H1 (cell line): ENCODE measurements around the gene CAMTA1. TPM values are rescaled to one million over a fixed set of nuclear protein-coding genes. Genes with fewer than 3 reads are reported as not detected.

Experiments
- CTCF ChIA-PET: fragments of 300-600 bp; sonication (Branson Sonifier 250); formaldehyde crosslinking; loops from one replicate; lab custom pipeline; 2021; ENCODE audit not compliant: partially characterized antibody; lab: Charles Lee
- POLR2A ChIA-PET: fragments of 300-600 bp; sonication (Branson Sonifier 250); formaldehyde crosslinking; loops from one replicate; lab custom pipeline; 2021; ENCODE audit warnings: inconsistent platforms; ENCODE audit not compliant: partially characterized antibody; lab: Charles Lee
- DNase-seq, 2 experiments: peaks; one replicate each; pipeline versions ENCODE4 v3.0.0 to v3.0.0-alpha.2; 2010 to 2022; ENCODE audit warnings: low spot score in 2 of 2, low read depth in 1 of 2, mixed read lengths in 1 of 2
- FAIRE-seq: peaks from 2 replicates; lab custom pipeline; 2011; peaks lifted over from hg19 to GRCh38; lab: Jason Lieb, UNC
- H2AFZ ChIP-seq: 2 replicates; pipeline ENCODE4 v1.8.1; 2012; ENCODE audit warnings: low read length, inconsistent platforms
- H2AK5ac ChIP-seq: 2 replicates; pipeline ENCODE4 v1.6.1; 2013; ENCODE audit warnings: low read depth, low read length
- H2BK120ac ChIP-seq: replicated peaks from 2 replicates; pipeline ENCODE3; 2013; ENCODE audit warnings: low read depth, low read length, inconsistent platforms
- H2BK12ac ChIP-seq: 2 replicates; pipeline ENCODE4 v1.6.1; 2013; ENCODE audit warnings: low read depth, low read length
- H2BK15ac ChIP-seq: 2 replicates; pipeline ENCODE4 v1.6.1; 2013; ENCODE audit warnings: low read length
- H2BK20ac ChIP-seq: 2 replicates; pipeline ENCODE4 v1.6.1; 2013; ENCODE audit warnings: low read length
- H2BK5ac ChIP-seq: 2 replicates; pipeline ENCODE4 v1.6.1; 2013; ENCODE audit warnings: low read depth, low read length
- H3K14ac ChIP-seq: 2 replicates; pipeline ENCODE4 v1.6.1; 2013; ENCODE audit warnings: inconsistent platforms; ENCODE audit not compliant: insufficient read length
- H3K18ac ChIP-seq: 2 replicates; pipeline ENCODE4 v1.6.1; 2013; ENCODE audit warnings: low read length; ENCODE audit errors: extremely low read depth
- H3K23ac ChIP-seq: 2 replicates; pipeline ENCODE4 v1.6.1; 2013; ENCODE audit warnings: inconsistent platforms; ENCODE audit not compliant: insufficient read length
- H3K23me2 ChIP-seq: 2 replicates; pipeline ENCODE4 v1.6.1; 2013; ENCODE audit warnings: low read depth, low read length
- H3K27ac ChIP-seq: 2 replicates; pipeline ENCODE4 v1.6.1; 2011; ENCODE audit warnings: low read depth, low read length, inconsistent platforms
- H3K27me3 ChIP-seq, 4 experiments: replicated peaks in 1 of 4; 1 replicate in 1 of 4; 2 replicates in 3 of 4; pipeline versions ENCODE4 v1.6.1 to v1.8.1; 2011 to 2013; ENCODE audit warnings: low read length in 3 of 4, mild to moderate bottlenecking in 3 of 4, inconsistent platforms in 2 of 4, mixed read lengths in 2 of 4, moderate library complexity in 1 of 4; ENCODE audit not compliant: control insufficient read depth in 3 of 4, insufficient read depth in 3 of 4; ENCODE audit errors: extremely low read depth in 1 of 4
- H3K36me3 ChIP-seq, 4 experiments: 2 replicates each; pipeline versions ENCODE4 v1.6.1 to v1.8.1; 2011 to 2013; ENCODE audit warnings: mild to moderate bottlenecking in 4 of 4, low read length in 3 of 4, moderate library complexity in 2 of 4, control low read depth in 1 of 4, inconsistent platforms in 1 of 4; ENCODE audit not compliant: insufficient read depth in 4 of 4, control insufficient read depth in 2 of 4
- H3K4ac ChIP-seq: replicated peaks from 2 replicates; pipeline ENCODE3; 2013; ENCODE audit warnings: low read length, low read depth, mixed read lengths, inconsistent platforms; ENCODE audit not compliant: insufficient read length
- H3K4me1 ChIP-seq, 4 experiments: replicated peaks in 1 of 4; 1 replicate in 1 of 4; 2 replicates in 3 of 4; pipeline versions ENCODE4 v1.6.1 to v1.8.1; 2011 to 2013; ENCODE audit warnings: low read length in 3 of 4, inconsistent platforms in 2 of 4, mixed read lengths in 1 of 4; ENCODE audit not compliant: insufficient read depth in 4 of 4, control insufficient read depth in 3 of 4
- H3K4me2 ChIP-seq, 2 experiments: 2 replicates each; pipeline versions ENCODE4 v1.6.1 to v1.8.1; 2011 to 2013; ENCODE audit warnings: low read depth in 2 of 2, low read length in 2 of 2, control low read depth in 1 of 2, inconsistent platforms in 1 of 2, mild to moderate bottlenecking in 1 of 2; ENCODE audit not compliant: insufficient read depth in 1 of 2
- H3K4me3 ChIP-seq, 4 experiments: fragments of 200-600, 300-600 bp in 1 of 4; sonication (generic), shearing (Covaris generic), sonication (Bioruptor Twin) in 1 of 4; 2 replicates each; pipeline versions ENCODE4 v1.5.1 to v1.8.1; 2011 to 2016; ENCODE audit warnings: low read length in 4 of 4, low read depth in 3 of 4, control low read depth in 2 of 4, inconsistent platforms in 2 of 4, mild to moderate bottlenecking in 2 of 4, mixed read lengths in 1 of 4, moderate library complexity in 1 of 4; ENCODE audit not compliant: insufficient read depth in 2 of 4; ENCODE audit errors: extremely low read depth in 1 of 4
- H3K56ac ChIP-seq: replicated peaks from 2 replicates; pipeline ENCODE3; 2013; ENCODE audit warnings: low read depth, mild to moderate bottlenecking, mixed read lengths, low read length, inconsistent platforms; ENCODE audit not compliant: insufficient read length
- H3K79me1 ChIP-seq: 2 replicates; pipeline ENCODE4 v1.6.1; 2013; ENCODE audit warnings: low read depth, low read length, control low read depth
- H3K79me2 ChIP-seq, 2 experiments: 2 replicates each; pipeline versions ENCODE4 v1.6.1 to v1.8.1; 2012 to 2013; ENCODE audit warnings: low read length in 2 of 2, mild to moderate bottlenecking in 2 of 2, inconsistent platforms in 1 of 2; ENCODE audit not compliant: insufficient read depth in 2 of 2, control insufficient read depth in 1 of 2
- H3K9ac ChIP-seq, 4 experiments: replicated peaks in 1 of 4; 1 replicate in 1 of 4; 2 replicates in 3 of 4; pipeline versions ENCODE4 v1.6.1 to v1.8.1; 2011 to 2013; ENCODE audit warnings: low read depth in 3 of 4, low read length in 3 of 4, control low read depth in 2 of 4, mild to moderate bottlenecking in 2 of 4, moderate library complexity in 2 of 4, inconsistent platforms in 1 of 4; ENCODE audit errors: extremely low read depth in 1 of 4
- H3K9me3 ChIP-seq, 2 experiments: 2 replicates each; pipeline versions ENCODE4 v1.6.1 to v1.8.1; 2012 to 2013; ENCODE audit warnings: mild to moderate bottlenecking in 2 of 2, moderate library complexity in 2 of 2, control low read depth in 1 of 2, inconsistent platforms in 1 of 2, low read depth in 1 of 2, low read length in 1 of 2, mixed read lengths in 1 of 2; ENCODE audit not compliant: insufficient read depth in 2 of 2
- H4K20me1 ChIP-seq, 2 experiments: replicated peaks in 1 of 2; 2 replicates each; pipeline versions ENCODE3 to v1.8.1; 2011 to 2013; ENCODE audit warnings: inconsistent platforms in 2 of 2, low read length in 2 of 2, mild to moderate bottlenecking in 1 of 2; ENCODE audit not compliant: insufficient read depth in 2 of 2, control insufficient read depth in 1 of 2
- H4K5ac ChIP-seq: 2 replicates; pipeline ENCODE4 v1.6.1; 2013; ENCODE audit warnings: low read length, low read depth, mixed read lengths, inconsistent platforms; ENCODE audit not compliant: insufficient read length
- H4K8ac ChIP-seq: 2 replicates; pipeline ENCODE4 v1.8.0; 2013; ENCODE audit warnings: mild to moderate bottlenecking, moderate library complexity, low read length, inconsistent platforms; ENCODE audit not compliant: insufficient read depth; ENCODE audit errors: extremely low read depth
- H4K91ac ChIP-seq: replicated peaks from 2 replicates; pipeline ENCODE3; 2013; ENCODE audit warnings: low read length, mixed read lengths, inconsistent platforms; ENCODE audit not compliant: insufficient read length
- BCL11A ChIP-seq, 2 experiments: IDR thresholded peaks; one replicate each; pipeline ENCODE4 v1.6.1; 2011; ENCODE audit warnings: low read depth in 2 of 2, low read length in 2 of 2, mild to moderate bottlenecking in 2 of 2
- CBX8 ChIP-seq: fragments of 300-800, 300-1000 bp; sonication (generic); IDR thresholded peaks from 2 replicates; pipeline ENCODE4 v1.7.1; 2016; ENCODE audit warnings: low read depth, low read length, borderline replicate concordance
- CHD2 ChIP-seq: IDR thresholded peaks from 2 replicates; pipeline ENCODE4 v1.6.1; 2012; ENCODE audit warnings: low read length, improper control_type of control experiment
- CTBP2 ChIP-seq: IDR thresholded peaks from 2 replicates; pipeline ENCODE4 v1.7.0; 2011; ENCODE audit warnings: borderline replicate concordance, mild to moderate bottlenecking, moderate library complexity, mixed read lengths, low read length; ENCODE audit not compliant: insufficient read depth, insufficient read length
- EP300 ChIP-seq, 2 experiments: IDR thresholded peaks; 1 replicate in 1 of 2; 2 replicates in 1 of 2; pipeline ENCODE4 v1.6.1; 2011 to 2012; ENCODE audit warnings: low read depth in 2 of 2, low read length in 2 of 2, mild to moderate bottlenecking in 2 of 2, borderline replicate concordance in 1 of 2, inconsistent platforms in 1 of 2, moderate library complexity in 1 of 2
- POLR2A ChIP-seq, 2 experiments: IDR thresholded peaks; 1 replicate in 1 of 2; 2 replicates in 1 of 2; pipeline ENCODE4 v1.6.1; 2011; ENCODE audit warnings: low read depth in 2 of 2, low read length in 2 of 2, mild to moderate bottlenecking in 2 of 2; ENCODE audit errors: control extremely low read depth in 1 of 2
- SUZ12 ChIP-seq: fragments of 200-600 bp; sonication (generic); IDR thresholded peaks from 2 replicates; pipeline ENCODE4 v1.6.1; 2012; ENCODE audit warnings: mild to moderate bottlenecking, inconsistent platforms, low read length, moderate library complexity, mixed read lengths
- TEAD4 ChIP-seq: IDR thresholded peaks from 2 replicates; pipeline ENCODE4 v1.6.1; 2012; ENCODE audit warnings: low read depth, low read length, inconsistent platforms, mixed read lengths
- WGBS, 2 experiments: shearing (Covaris generic) in 1 of 2; methylation state at CpG; one replicate each; pipeline versions ENCODE4 v1.1.6 to v1.1.7; 2013 to 2015; ENCODE audit warnings: low lambda C conversion rate in 2 of 2, mixed read lengths in 2 of 2, inconsistent platforms in 1 of 2, low coverage in 1 of 2, missing lambda C conversion rate in 1 of 2; ENCODE audit not compliant: insufficient replicate concordance in 2 of 2, insufficient coverage in 1 of 2, insufficient read length in 1 of 2; ENCODE audit errors: extremely low coverage in 1 of 2, missing lambda C conversion rate in 1 of 2; 5-methylcytosine and 5-hydroxymethylcytosine counted together
- polyA plus RNA-seq, 7 experiments: library from polyadenylated mRNA; depleted of rRNA in 3 of 7; stranded (reverse) in 5 of 7; unstranded in 2 of 7; fragments of >200 nt in 5 of 7; fragments of 200-250 nt in 2 of 7; gene quantifications; 1 replicate in 5 of 7; 2 replicates in 1 of 7; 4 replicates in 1 of 7; pipeline versions ENCODE4 v1.2.1 to v1.2.3, GENCODE V29; 2011 to 2013; ENCODE audit warnings: missing spikeins in 2 of 7, mixed read lengths in 2 of 7
- total RNA-seq: library from RNA; stranded (reverse); fragmentation: NEBNext Ultra II Directional; extraction: Animal tissue kit (Norgen Biotek cat#: 25700); gene quantifications from 2 replicates; pipeline ENCODE4 v1.2.1, GENCODE V29; 2021

CAMTA1 gene
- total and polyA plus RNA-seq, 2 of the 8 experiments (the other 6 are each of a cell fraction or from before 2014, with no cell fraction given) = 65.0 to 119 TPM

DNA sequence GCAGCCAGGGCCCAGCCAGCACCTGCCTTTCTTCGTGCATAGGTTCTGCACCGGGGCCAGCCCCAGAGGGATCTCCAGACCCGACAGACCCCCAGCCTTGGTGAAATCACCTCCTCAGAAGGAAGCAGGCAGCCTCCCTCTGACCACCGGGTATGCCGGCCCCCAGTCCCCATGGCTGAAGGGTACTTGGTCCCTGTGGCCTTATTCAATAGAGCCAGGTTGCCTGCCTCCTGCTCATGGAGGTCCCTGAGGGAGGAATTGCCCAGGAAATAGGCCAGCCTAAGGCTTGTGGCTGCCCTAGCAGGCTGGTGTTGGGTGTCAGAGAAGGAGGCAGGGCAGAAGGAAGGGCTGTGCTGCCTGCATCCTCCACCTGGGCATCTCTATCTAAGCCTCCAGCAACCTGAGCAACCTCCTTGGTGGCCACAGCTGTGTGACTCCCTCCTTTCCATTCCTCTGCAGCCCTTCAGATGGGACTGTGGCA is 647.7 kb downstream of the CAMTA1 start:
- Histone ChIP-seq H3K4me3 (no peak overlapping the region), H3K4me1 (peaks cover 0 to 5% (median 0%) of the 10 kb centered on the region in 4 experiments; a peak in 3 of 7 replicates), H3K27ac (no peak overlapping the region), H4K5ac (no peak overlapping the region), H3K9me3 (peaks cover 3 to 6% of the 10 kb centered on the region in 2 experiments; a peak in 2 of 4 replicates), H3K79me2 (no peaks in the 10 kb centered on the region), H3K4me2 (no peak overlapping the region), H2BK15ac (no peak overlapping the region), H3K36me3 (no peaks in the 10 kb centered on the region; a peak in 1 of 8 replicates), H3K27me3 (no peaks in the 10 kb centered on the region), H4K91ac (no peak overlapping the region), H2BK120ac (no peak overlapping the region), H3K4ac (no peak overlapping the region), H2AFZ (no peak overlapping the region), H3K18ac (no peak overlapping the region), H3K23me2 (peaks cover 5% of the 10 kb centered on the region; the same call in 1 of the 2 replicates), H2BK5ac (no peak overlapping the region), H3K14ac (no peak overlapping the region), H4K8ac (no peak overlapping the region), H3K56ac (no peak overlapping the region), H3K23ac (no peak overlapping the region), H3K79me1 (no peaks in the 10 kb centered on the region), H2BK20ac (peak overlapping the region; percentile 86; the same call in 1 of the 2 replicates), H2BK12ac (no peak overlapping the region), H4K20me1 (peaks cover 0 to 6% of the 10 kb centered on the region in 2 experiments), H3K9ac (no peak overlapping the region), H2AK5ac (no peak overlapping the region)
- no peak for DNase-seq
- no peak for TF ChIP-seq CBX8
- TF ChIP-seq CHD2 = no peak
- TF ChIP-seq EP300 (IDR thresholded peaks at IDR 0.05; ENCODE audit: borderline replicate concordance in 1 of 2, low read depth in 2 of 2, low read length in 2 of 2) = no peak
- no peak for TF ChIP-seq POLR2A (IDR thresholded peaks at IDR 0.05; ENCODE audit: control extremely low read depth in 1 of 2, low read depth in 2 of 2, low read length in 2 of 2)
- TF ChIP-seq SUZ12 = no peak
- no peak for TF ChIP-seq BCL11A (IDR thresholded peaks at IDR 0.05; ENCODE audit: low read depth in 2 of 2, low read length in 2 of 2)
- TF ChIP-seq CTBP2 = no peak
- TF ChIP-seq TEAD4 = no peak
- ChIA-PET CTCF (interaction anchor here (1.2 kb wide), 1 partner anchor 8 kb away, joined by 3 read pairs; no protein-coding TSS in a partner anchor), POLR2A (no interaction called here)
- FAIRE-seq = no peak
- WGBS, 2 experiments = 95% methylated on average over 5 of the region's 5 CpGs; no CpG with 5 or more reads in 1 of the 2 experiments
